A549 treated with RU486 at 1 μM for 4 hours (cell line): Measurements from ENCODE around the gene MED9. TPM values are rescaled to one million over a fixed set of nuclear protein-coding genes. Genes with fewer than 3 reads are reported as not detected.

Experiments
- total RNA-seq: library from RNA; stranded (reverse); fragments of 200-300 nt; extraction: Qiagen RNA extraction; gene quantifications from 5 replicates; pipeline ENCODE4 v1.2.3, GENCODE V29; 2022; ENCODE audit warnings: low read depth

The MED9 gene
- total RNA-seq: 17.2 to 20.2 TPM (median 18.7 TPM) in 5 replicates

GRCh38 chr17:17476865-17477467 is at the start of gene MED9:
MED9 (plus strand) TSS chr17:17477000; CDS start chr17:17477042, 42 bp downstream.

GRCh38 chr17:17496189-17497064 is 19.6 kb downstream of the MED9 start, which contains the start of gene RASD1:
RASD1 (minus strand) TSS chr17:17496395; CDS start chr17:17496181, 214 bp downstream.

Other genes starting within 250 kb of the MED9 start
- gene FLCN, start 239.8 kb upstream of the MED9 start, total RNA-seq: 28.7 to 36.6 TPM (median 34.2 TPM) in 5 replicates
- gene COPS3, start 195.8 kb upstream of the MED9 start, total RNA-seq: 144 to 155 TPM (median 151 TPM) in 5 replicates
- gene NT5M, start 173.6 kb upstream of the MED9 start, total RNA-seq: 5.5 to 11.6 TPM (median 10.1 TPM) in 5 replicates
- 0.63 to 1.1 TPM (median 0.89 TPM) in 5 replicates for gene RASD1, start 19.4 kb downstream of the MED9 start, total RNA-seq
- 51.7 to 76.3 TPM (median 59.0 TPM) in 5 replicates for gene PEMT, start 114.7 kb downstream of the MED9 start, total RNA-seq
- 30.8 to 40.1 TPM (median 38.4 TPM) in 5 replicates for gene RAI1, start 204.5 kb downstream of the MED9 start, total RNA-seq